Measurements from ENCODE around the gene ERBB4.

ERBB4 gene

DNA sequence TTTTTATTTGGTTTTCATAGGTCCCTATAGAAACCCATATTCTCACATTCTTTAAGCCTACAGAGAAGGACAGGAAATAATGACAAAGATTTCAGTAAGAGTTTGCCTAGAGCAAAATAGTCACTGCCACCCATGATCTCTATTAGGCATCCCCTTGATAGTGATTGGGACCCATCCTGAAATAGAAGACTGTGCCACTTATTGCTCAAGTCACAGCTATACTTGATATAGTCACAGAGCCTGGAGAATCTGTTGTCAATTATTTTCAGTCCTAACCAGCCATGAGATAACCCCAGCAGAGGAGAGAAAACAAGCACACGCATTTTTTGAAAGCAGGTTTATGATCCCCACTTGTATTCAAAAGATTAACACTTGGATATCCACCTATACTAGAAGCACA is 8.2 kb downstream of the ERBB4 start:
- Histone ChIP-seq H3K36me3 (no peaks in the 10 kb centered on the region), H3K27me3 (no peaks in the 10 kb centered on the region), H3K9me3 (no peaks in the 10 kb centered on the region), H3K4me2 (no peak overlapping the region), H3K9ac (no peak overlapping the region), H3K27ac (no peak overlapping the region), H3K4me3 (no peak overlapping the region), H4K20me1 (no peaks in the 10 kb centered on the region), H3K4me1 (no peaks in the 10 kb centered on the region)
- TF ChIP-seq Cebpa-rat (IDR thresholded peaks at IDR 0.05): no peak

GRCh38 chr2:212528106-212528856 is 10.3 kb downstream of the ERBB4 start:
- no peaks in the 10 kb centered on the region for H3K4me1 ChIP-seq

DNA sequence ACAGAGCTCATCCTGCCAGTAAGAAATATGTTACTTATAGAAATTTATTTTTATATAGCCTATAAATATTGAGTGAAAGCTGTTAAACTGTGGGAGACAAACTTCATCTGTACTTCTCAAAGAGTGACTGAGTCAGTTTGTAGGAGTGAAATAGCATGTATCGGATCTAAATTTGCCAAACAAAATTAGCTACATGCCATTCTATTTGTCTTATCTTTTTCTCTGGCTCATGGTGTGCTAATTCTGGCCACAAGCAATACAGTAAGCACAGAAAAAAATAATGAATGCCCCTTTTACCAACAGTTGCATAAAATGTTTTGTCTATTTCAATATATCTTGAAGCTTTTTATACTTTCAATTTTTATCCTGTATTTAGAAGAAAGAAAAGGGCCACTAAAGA is 12.5 kb downstream of the ERBB4 start:
- Histone ChIP-seq H3K4me1 (no peaks in the 10 kb centered on the region), H4K20me1 (no peaks in the 10 kb centered on the region), H3K36me3 (no peaks in the 10 kb centered on the region), H3K9ac (no peak overlapping the region), H3K4me2 (no peak overlapping the region), H3K27ac (no peak overlapping the region), H3K27me3 (no peaks in the 10 kb centered on the region), H3K4me3 (no peak overlapping the region), H3K9me3 (no peaks in the 10 kb centered on the region)
- no peak for TF ChIP-seq Cebpa-rat (IDR thresholded peaks at IDR 0.05)

More at GRCh38 chr2:212528106-212528856, 10.3 kb downstream of the ERBB4 start:
- Histone ChIP-seq H3K9ac (no peak overlapping the region), H4K20me1 (no peaks in the 10 kb centered on the region), H3K4me3 (no peak overlapping the region), H3K36me3 (no peaks in the 10 kb centered on the region), H3K27me3 (no peaks in the 10 kb centered on the region), H3K27ac (no peak overlapping the region), H3K4me2 (no peak overlapping the region), H3K9me3 (no peaks in the 10 kb centered on the region)
- TF ChIP-seq Cebpa-rat (IDR thresholded peaks at IDR 0.05): no peak

DNA sequence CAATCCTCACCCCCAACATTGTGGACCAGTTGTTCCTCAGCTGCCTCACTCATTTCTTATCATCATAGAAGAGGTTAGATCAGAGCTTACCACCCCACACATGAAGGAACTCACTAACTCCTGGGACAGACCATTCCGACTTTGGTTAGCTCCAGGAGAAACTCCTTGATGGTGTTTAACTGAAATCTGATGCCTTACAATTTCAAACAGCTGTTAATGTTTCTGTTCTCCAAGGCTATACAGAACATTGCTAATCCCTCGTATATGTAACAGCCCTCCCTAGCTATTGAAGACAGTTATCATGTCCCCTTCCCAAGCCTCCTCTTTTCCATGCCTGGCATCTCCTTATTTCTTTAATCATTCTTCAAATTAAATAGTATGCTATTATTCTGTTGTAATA is 14.8 kb downstream of the ERBB4 start:
- Histone ChIP-seq H3K9me3 (no peaks in the 10 kb centered on the region), H3K4me2 (no peak overlapping the region), H3K4me1 (no peaks in the 10 kb centered on the region), H3K27ac (no peak overlapping the region), H4K20me1 (no peaks in the 10 kb centered on the region), H3K9ac (no peak overlapping the region), H3K27me3 (no peaks in the 10 kb centered on the region), H3K36me3 (no peaks in the 10 kb centered on the region), H3K4me3 (no peak overlapping the region)
- no peak for TF ChIP-seq Cebpa-rat (IDR thresholded peaks at IDR 0.05)

DNA sequence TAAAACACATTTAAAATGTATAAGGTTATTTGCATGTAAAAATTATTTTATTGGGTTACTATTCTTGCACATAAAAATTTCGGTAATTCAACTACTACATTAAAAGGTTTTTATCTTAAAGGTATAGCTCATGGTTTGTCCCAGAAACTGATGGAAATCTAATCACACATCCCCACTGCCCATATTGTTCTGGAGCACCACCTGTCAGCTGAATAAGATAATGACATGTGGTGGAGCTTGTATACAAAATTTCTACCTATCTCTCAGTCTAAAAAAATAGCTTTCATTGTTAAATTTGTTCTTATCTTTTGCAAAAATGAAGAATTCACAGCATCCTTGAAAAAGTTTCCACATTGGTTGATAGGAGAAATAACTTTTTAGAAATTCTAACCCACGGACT is 18.3 kb downstream of the ERBB4 start:
- Histone ChIP-seq H3K4me3 (no peak overlapping the region), H3K9me3 (no peaks in the 10 kb centered on the region), H3K36me3 (no peaks in the 10 kb centered on the region), H3K27ac (no peak overlapping the region), H3K4me1 (no peaks in the 10 kb centered on the region), H3K4me2 (no peak overlapping the region), H3K9ac (no peak overlapping the region), H3K27me3 (no peaks in the 10 kb centered on the region), H4K20me1 (no peaks in the 10 kb centered on the region)
- no peak for TF ChIP-seq Cebpa-rat (IDR thresholded peaks at IDR 0.05)

GRCh38 chr2:212517693-212518092 is 20.9 kb downstream of the ERBB4 start:
- Histone ChIP-seq H3K9me3 (no peaks in the 10 kb centered on the region), H3K9ac (no peak overlapping the region), H3K4me2 (no peak overlapping the region), H3K36me3 (no peaks in the 10 kb centered on the region), H3K27me3 (no peaks in the 10 kb centered on the region), H3K4me1 (no peaks in the 10 kb centered on the region), H3K4me3 (no peak overlapping the region), H4K20me1 (no peaks in the 10 kb centered on the region), H3K27ac (no peak overlapping the region)
- TF ChIP-seq Cebpa-rat (IDR thresholded peaks at IDR 0.05): no peak

- H3K9ac ChIP-seq: no peak overlapping the region
- H3K27ac ChIP-seq: no peak overlapping the region
- no peaks in the 10 kb centered on the region for H3K9me3 ChIP-seq
- H3K4me2 ChIP-seq: no peak overlapping the region
- TF ChIP-seq Cebpa-rat (IDR thresholded peaks at IDR 0.05): no peak
- H3K36me3 ChIP-seq: no peaks in the 10 kb centered on the region
- H3K4me1 ChIP-seq: no peaks in the 10 kb centered on the region
- H3K27me3 ChIP-seq: no peaks in the 10 kb centered on the region
- H4K20me1 ChIP-seq: no peaks in the 10 kb centered on the region
- no peak overlapping the region for H3K4me3 ChIP-seq
These were observed 33.0 kb downstream of the ERBB4 start for GRCh38 chr2:212505586-212505985.

DNA sequence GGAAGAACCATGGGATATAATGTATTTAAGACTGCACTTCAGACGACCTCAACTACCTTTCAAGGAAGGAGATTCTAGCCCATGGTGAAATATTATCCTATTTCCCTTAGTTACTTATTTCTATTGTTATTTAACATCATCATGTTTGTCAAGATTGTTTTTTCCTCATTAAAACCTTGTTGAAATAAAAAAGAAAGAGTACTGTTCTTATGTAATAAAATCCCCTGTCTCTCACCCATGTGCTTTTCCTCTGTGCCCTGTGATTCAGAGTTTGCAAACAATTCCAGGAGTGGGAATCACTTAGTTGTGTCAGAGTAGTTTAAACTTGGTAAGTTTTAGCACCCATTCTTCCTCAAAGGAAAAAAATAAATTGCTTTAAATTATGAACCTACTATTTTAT is 43.6 kb downstream of the ERBB4 start:
- Histone ChIP-seq H3K4me3 (no peak overlapping the region), H3K27me3 (no peaks in the 10 kb centered on the region), H3K9ac (no peak overlapping the region), H3K4me1 (no peaks in the 10 kb centered on the region), H3K36me3 (no peaks in the 10 kb centered on the region), H4K20me1 (no peaks in the 10 kb centered on the region), H3K4me2 (no peak overlapping the region), H3K27ac (no peak overlapping the region), H3K9me3 (no peaks in the 10 kb centered on the region)
- no peak for TF ChIP-seq Cebpa-rat (IDR thresholded peaks at IDR 0.05)

DNA sequence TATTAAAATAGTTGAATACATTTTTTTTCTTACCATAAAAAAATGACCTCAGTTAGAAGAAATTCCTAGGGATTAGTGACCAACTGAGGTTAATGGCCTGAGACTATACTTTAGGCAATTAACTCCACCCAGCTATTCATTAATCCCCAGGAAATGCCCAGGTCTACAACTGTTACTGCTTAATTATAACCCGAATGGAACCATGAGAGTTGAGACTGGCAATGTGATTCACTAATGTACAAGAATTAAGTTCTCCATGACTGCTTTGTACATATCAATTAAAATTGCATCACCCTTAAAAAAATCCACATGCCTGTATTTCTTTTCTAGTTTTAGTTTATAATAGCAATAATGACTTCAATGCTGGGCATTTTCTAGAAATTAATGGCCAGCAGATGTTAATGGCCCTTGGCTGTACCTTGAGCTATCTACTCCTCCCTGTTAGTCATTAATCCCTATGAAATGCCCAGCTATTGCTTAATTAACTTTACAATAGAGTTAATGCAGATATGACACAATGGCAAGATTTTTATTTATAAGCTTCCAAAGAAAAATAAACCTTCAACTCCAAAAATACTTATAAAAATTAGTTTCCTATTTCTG is 44.1 kb downstream of the ERBB4 start:
- Histone ChIP-seq H4K20me1 (no peaks in the 10 kb centered on the region), H3K9me3 (no peaks in the 10 kb centered on the region), H3K4me2 (no peak overlapping the region), H3K36me3 (no peaks in the 10 kb centered on the region), H3K4me1 (no peaks in the 10 kb centered on the region), H3K27me3 (no peaks in the 10 kb centered on the region), H3K27ac (no peak overlapping the region), H3K4me3 (no peak overlapping the region), H3K9ac (no peak overlapping the region)
- no peak for TF ChIP-seq Cebpa-rat (IDR thresholded peaks at IDR 0.05)

GRCh38 chr2:212489719-212490346 is 48.8 kb downstream of the ERBB4 start:
- H3K9ac ChIP-seq: no peak overlapping the region
- H3K36me3 ChIP-seq: no peaks in the 10 kb centered on the region
- no peaks in the 10 kb centered on the region for H4K20me1 ChIP-seq
- H3K9me3 ChIP-seq: no peaks in the 10 kb centered on the region
- H3K4me2 ChIP-seq: no peak overlapping the region
- no peak overlapping the region for H3K27ac ChIP-seq
- no peaks in the 10 kb centered on the region for H3K4me1 ChIP-seq
- H3K27me3 ChIP-seq: no peaks in the 10 kb centered on the region
- H3K4me3 ChIP-seq: no peak overlapping the region
- TF ChIP-seq Cebpa-rat (IDR thresholded peaks at IDR 0.05): no peak

All from BLaER1 (cell line).